Effector memory CD8-positive, alpha-beta T cell (primary cell): Measurements from ENCODE around the gene GTPBP6.
"Not testable (repeated sequence)": the region's sequence is repeated elsewhere in the genome, so short reads cannot be mapped to it uniquely, and the experiment has no call there.

Experiments
- ATAC-seq: fragments of 150-1000 bp; cut with Tn5 transposase; replicated peaks from 2 replicates; pipeline ENCODE4 v1.10.0; 2021; ENCODE audit warnings: mild to moderate bottlenecking, moderate library complexity
- DNase-seq, 3 experiments: peaks; one replicate each; pipeline ENCODE4 v3.0.0; 2021
- H3K27ac Mint-ChIP-seq, 2 donors: one replicate each; pipeline ENCODE4 v1.8.0; 2022; ENCODE audit warnings: mild to moderate bottlenecking in 2 of 2, mixed read lengths in 2 of 2, moderate library complexity in 2 of 2
- H3K27me3 Mint-ChIP-seq, 2 donors: one replicate each; pipeline ENCODE4 v1.8.0; 2022; ENCODE audit warnings: mixed read lengths in 2 of 2
- H3K36me3 Mint-ChIP-seq: one replicate; pipeline ENCODE4 v1.8.0; 2022; ENCODE audit warnings: mild to moderate bottlenecking, moderate library complexity, mixed read lengths; ENCODE audit not compliant: insufficient read depth
- H3K4me1 Mint-ChIP-seq, 2 donors: one replicate each; pipeline ENCODE4 v1.8.0; 2022; ENCODE audit warnings: low read depth in 2 of 2, mixed read lengths in 2 of 2
- H3K4me3 Mint-ChIP-seq, 2 donors: one replicate each; pipeline ENCODE4 v1.8.0; 2022; ENCODE audit warnings: mild to moderate bottlenecking in 2 of 2, mixed read lengths in 2 of 2, moderate library complexity in 2 of 2
- H3K9me3 Mint-ChIP-seq, 2 donors: one replicate each; pipeline ENCODE4 v1.8.0; 2022; ENCODE audit warnings: mixed read lengths in 2 of 2

GTPBP6 gene

DNA sequence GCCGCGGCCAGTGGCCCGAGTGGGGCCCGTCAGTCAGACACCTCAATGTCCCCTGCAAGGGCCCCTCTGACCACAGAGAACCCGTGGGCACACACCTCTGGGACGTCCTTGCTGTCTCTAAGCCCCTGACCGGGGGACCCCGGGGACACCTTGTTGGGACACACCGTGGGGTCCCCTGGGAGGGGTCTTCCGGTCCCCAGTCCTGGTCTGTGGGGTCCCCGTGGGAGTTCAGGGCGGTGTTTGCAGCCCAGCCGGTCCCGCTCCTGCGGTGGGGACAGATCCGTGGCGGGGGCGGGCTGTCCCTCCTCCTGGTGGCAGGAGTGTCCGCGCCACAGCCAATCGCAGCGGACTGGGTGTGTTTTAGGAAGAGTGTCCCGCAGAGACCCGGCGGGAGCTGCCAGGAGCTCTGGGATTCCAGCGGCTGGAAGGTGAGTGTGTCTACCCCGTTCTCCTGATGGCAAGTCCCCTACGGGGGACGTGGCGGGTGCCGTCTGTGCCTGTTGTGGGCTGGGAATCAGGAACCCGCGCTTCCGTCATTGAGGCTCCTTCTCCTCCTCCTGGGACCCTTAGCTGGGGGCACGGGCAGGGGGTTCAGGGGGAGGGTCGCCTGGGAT, 42.5 kb downstream of the GTPBP6 start:
- peak; percentile 25 to 40 (median 27) for DNase-seq
- H3K4me3 Mint-ChIP-seq, result peak overlapping the region; percentile 86
- no peaks in the 10 kb centered on the region for H3K27me3 Mint-ChIP-seq
- H3K4me1 Mint-ChIP-seq, result peaks cover 7% of the 10 kb centered on the region in 2 donors
- ATAC-seq, result peak; percentile 90
- no peaks in the 10 kb centered on the region for H3K9me3 Mint-ChIP-seq
- peak overlapping the region; percentile 55 to 74 for H3K27ac Mint-ChIP-seq
- H3K36me3 Mint-ChIP-seq, result peaks cover 6% of the 10 kb centered on the region

- no peak for DNase-seq
- Mint-ChIP-seq H3K27me3 (no peaks in the 10 kb centered on the region), H3K36me3 (peaks cover 6% of the 10 kb centered on the region), H3K27ac (peak overlapping the region in 1 of 2 donors; percentile 71), H3K9me3 (no peaks in the 10 kb centered on the region), H3K4me1 (peaks cover 7% of the 10 kb centered on the region in 2 donors), H3K4me3 (peak overlapping the region; percentile 86)
- peak; percentile 16 for ATAC-seq
Measured at GRCh38 chrX:275476-275966, 43.1 kb downstream of the GTPBP6 start.

- no peaks in the 10 kb centered on the region for H3K27me3 Mint-ChIP-seq
- peaks cover 6% of the 10 kb centered on the region for H3K36me3 Mint-ChIP-seq
- peak overlapping the region in 1 of 2 donors; percentile 71 for H3K27ac Mint-ChIP-seq
- DNase-seq, result no peak
- H3K9me3 Mint-ChIP-seq, result no peaks in the 10 kb centered on the region
- H3K4me3 Mint-ChIP-seq, result peak overlapping the region; percentile 86
- H3K4me1 Mint-ChIP-seq, result peaks cover 7% of the 10 kb centered on the region in 2 donors
- ATAC-seq, result no peak
Measured at GRCh38 chrX:274904-275475, 43.6 kb downstream of the GTPBP6 start.

DNA sequence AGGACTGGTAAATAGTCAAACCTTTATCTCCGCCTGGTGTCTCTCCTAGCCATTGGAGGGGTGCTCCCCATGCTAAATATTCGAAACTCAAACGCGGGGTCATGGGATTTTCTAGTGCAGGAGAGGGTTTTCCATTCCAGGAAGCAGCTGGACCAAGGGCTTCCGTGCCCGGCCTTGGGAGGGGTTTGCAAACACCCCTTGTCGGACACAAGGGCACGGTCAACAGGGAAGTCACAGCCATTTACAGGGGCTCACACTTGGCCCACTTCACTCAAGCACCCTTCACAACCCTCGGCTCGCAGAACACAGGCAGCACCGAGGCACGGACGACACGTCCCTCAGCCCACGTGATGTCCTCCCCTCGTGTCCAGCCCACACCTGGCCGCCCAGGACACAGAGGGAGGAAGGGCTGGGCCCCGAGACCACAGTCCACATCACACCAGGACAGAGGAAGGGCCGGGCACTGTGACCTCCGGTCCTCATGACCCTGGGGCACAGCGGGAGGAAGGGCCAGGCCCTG, 47.7 kb downstream of the GTPBP6 start:
- Mint-ChIP-seq H3K4me3 (no peak overlapping the region), H3K27me3 (no peaks in the 10 kb centered on the region), H3K9me3 (no peaks in the 10 kb centered on the region), H3K4me1 (peaks cover 0 to 3% of the 10 kb centered on the region in 2 donors), H3K27ac (peak overlapping the region in 1 of 2 donors; percentile 69), H3K36me3 (no peaks in the 10 kb centered on the region)
- no peak for DNase-seq
- ATAC-seq, result no peak

DNA sequence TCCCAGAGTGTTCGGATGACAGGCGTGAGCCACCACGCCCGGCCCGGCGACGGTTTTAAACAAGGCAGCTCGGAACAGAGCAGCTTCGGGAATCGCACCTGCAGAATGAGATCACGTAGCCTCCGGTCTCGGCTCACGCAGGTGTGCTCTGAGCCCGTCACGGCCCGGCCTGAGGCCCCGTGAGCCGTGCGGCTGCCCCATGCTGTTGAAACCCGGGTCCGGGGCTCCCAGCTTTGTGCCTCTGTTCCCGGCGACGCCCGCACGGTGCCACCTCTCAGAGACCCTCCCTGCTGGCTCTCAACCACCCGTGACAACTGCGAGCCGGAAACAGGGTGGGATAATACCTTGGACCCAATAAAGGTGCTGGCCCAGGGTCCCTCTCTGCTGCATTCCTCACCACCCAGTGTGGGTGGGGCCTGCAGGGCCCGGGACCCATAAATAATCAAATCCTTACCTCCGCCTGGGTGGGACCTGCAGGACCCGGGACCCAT, 50.8 kb downstream of the GTPBP6 start:
- H3K27ac Mint-ChIP-seq, result no peak overlapping the region
- DNase-seq (no peak), ATAC-seq (no peak)
- H3K27me3 Mint-ChIP-seq, result no peaks in the 10 kb centered on the region
- no peak overlapping the region for H3K4me3 Mint-ChIP-seq
- H3K36me3 Mint-ChIP-seq, result no peaks in the 10 kb centered on the region
- H3K9me3 Mint-ChIP-seq, result no peaks in the 10 kb centered on the region
- no peaks in the 10 kb centered on the region for H3K4me1 Mint-ChIP-seq

DNA sequence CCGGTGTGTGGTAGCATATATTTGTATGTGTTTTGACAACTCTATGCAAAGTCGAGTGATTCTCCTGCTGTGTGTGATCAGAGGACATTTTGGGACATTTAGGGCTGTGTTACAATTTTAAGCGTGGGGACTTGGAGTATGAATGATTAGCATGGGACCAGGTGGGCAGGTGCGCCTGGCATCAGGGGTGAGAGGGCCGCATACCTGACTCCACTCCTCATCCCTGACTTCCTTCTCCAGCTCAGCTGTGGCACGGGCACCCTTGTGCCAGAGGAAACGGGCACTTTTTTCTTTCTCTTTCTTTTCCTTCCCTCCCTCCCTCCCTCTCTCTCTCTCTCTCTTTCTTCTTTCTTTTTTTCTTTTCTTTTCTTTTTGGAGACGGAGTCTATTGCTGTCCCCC, 53.1 kb downstream of the GTPBP6 start:
- H3K4me3 Mint-ChIP-seq, result no peak overlapping the region
- no peak for ATAC-seq
- H3K27me3 Mint-ChIP-seq, result no peaks in the 10 kb centered on the region
- no peaks in the 10 kb centered on the region for H3K4me1 Mint-ChIP-seq
- H3K36me3 Mint-ChIP-seq, result no peaks in the 10 kb centered on the region
- no peak for DNase-seq
- no peaks in the 10 kb centered on the region for H3K9me3 Mint-ChIP-seq
- H3K27ac Mint-ChIP-seq, result no peak overlapping the region

DNA sequence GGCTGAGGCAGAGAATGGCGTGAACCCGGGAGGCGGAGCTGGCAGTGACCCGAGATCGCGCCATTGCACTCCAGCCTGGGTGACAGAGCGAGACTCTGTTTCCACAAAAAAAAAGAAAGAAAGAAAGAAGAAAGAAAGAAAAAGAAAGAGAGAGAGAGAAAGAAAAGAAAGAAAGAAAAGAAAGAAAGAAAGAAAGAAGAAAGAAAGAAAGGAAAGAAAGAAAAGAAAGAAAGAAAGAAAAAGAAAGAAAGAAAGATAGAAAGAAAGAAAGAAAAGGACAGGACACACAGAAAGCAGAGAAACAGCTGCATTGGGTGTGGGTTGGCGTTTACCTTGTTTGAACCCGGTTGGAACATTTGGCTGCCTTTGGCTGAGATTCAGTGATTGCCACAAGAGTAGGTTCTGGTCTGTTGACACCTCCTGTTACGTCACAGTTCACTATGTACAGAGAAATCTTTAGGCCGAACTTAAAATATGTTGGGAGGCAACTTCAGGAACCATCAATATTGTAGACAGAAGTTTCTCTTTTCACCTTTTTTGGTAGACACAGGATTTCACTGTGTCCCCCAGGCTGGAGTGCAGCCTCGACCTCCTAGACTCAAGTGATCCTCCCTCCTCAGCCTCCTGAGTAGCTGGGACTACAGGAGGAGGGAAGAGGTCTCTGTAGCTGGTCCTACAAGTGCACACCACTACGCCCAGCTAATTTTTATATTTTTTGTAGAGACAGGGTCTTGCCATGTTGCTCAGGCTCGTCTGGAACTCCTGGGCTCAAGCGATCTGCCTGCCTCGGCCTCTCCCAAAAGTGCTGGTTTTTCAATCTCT, 53.8 kb downstream of the GTPBP6 start:
- ATAC-seq (no peak), DNase-seq (no peak)
- Mint-ChIP-seq H3K4me1 (peaks cover 2% of the 10 kb centered on the region in 2 donors), H3K4me3 (no peak overlapping the region), H3K9me3 (no peaks in the 10 kb centered on the region), H3K36me3 (no peaks in the 10 kb centered on the region), H3K27me3 (no peaks in the 10 kb centered on the region), H3K27ac (no peak overlapping the region)

DNA sequence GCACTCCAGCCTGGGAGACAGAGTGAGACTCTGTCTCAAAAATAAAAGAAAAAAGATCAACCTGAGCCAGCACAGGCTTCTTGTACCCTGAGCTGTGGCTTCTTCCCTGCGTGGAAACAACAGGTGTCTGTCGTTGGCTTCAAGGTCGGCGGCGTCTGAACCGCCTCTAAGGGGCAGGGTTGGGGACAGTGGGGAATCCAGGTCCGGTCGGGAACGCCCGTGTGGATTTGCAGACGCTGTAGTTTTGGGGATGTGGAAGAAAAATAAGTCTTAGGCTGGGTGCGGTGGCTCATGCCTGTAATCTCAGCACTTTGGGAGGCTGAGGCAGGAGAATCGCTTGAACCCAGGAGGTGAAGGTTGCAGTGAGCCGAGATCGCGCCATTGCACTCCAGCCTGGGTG, 54.6 kb downstream of the GTPBP6 start:
- H3K4me3 Mint-ChIP-seq, H3K4me1 Mint-ChIP-seq, ATAC-seq, DNase-seq, H3K9me3 Mint-ChIP-seq, H3K27me3 Mint-ChIP-seq, H3K27ac Mint-ChIP-seq, H3K36me3 Mint-ChIP-seq: not testable (repeated sequence)

GRCh38 chrX:262381-262909, 56.2 kb downstream of the GTPBP6 start:
- no peaks in the 10 kb centered on the region for H3K36me3 Mint-ChIP-seq
- no peaks in the 10 kb centered on the region for H3K9me3 Mint-ChIP-seq
- H3K27ac Mint-ChIP-seq, result peak overlapping the region in 1 of 2 donors; percentile 39
- no peak for ATAC-seq
- DNase-seq, result no peak
- no peak overlapping the region for H3K4me3 Mint-ChIP-seq
- peaks cover 3% of the 10 kb centered on the region in 2 donors for H3K4me1 Mint-ChIP-seq
- no peaks in the 10 kb centered on the region for H3K27me3 Mint-ChIP-seq

GRCh38 chrX:261919-262352, 56.7 kb downstream of the GTPBP6 start:
- H3K9me3 Mint-ChIP-seq, result no peaks in the 10 kb centered on the region
- peaks cover 3% of the 10 kb centered on the region in 2 donors for H3K4me1 Mint-ChIP-seq
- no peak for ATAC-seq
- H3K4me3 Mint-ChIP-seq, result no peak overlapping the region
- no peaks in the 10 kb centered on the region for H3K36me3 Mint-ChIP-seq
- H3K27me3 Mint-ChIP-seq, result no peaks in the 10 kb centered on the region
- DNase-seq, result no peak
- peak overlapping the region in 1 of 2 donors; percentile 39 for H3K27ac Mint-ChIP-seq

DNA sequence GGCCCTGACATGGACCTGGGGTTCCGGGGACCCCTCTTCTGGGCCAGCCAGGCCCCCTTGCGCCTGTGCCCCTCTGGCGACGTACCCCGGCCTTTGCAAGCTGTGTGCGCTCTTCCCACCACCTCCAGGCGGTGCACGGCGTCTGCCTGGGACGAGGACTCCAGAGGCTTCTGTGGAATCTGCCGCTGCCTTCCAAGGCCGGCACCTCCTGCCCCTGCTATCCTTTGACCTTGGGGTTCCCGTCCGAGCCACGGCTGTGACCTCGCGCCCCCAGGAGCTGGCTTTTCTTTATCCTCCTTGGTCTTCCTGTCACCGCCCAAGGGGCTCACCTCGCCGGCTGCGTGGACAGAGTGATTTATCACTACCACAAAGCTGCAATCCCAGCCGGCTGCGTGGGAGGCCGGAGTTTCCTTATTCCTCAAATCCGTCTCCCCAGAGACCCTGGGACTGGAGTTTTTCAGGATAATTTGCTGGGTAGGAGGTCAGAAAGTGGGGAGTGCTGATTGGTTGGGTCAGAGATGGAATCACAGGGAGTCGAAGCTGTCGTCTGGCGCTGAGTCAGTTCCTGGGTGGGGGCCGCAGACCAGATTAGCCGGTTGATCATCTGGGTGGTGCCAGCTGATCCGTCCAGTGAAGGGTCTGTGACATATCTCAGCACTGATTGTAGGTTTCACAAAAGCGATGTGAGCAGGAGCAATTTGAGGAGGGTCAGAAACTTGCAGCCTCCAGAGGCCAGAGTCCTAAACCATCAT, 57.3 kb downstream of the GTPBP6 start:
- Mint-ChIP-seq H3K27ac (peak overlapping the region in 1 of 2 donors; percentile 39), H3K4me3 (no peak overlapping the region), H3K36me3 (no peaks in the 10 kb centered on the region), H3K27me3 (no peaks in the 10 kb centered on the region), H3K4me1 (peaks cover 3% of the 10 kb centered on the region in 2 donors), H3K9me3 (no peaks in the 10 kb centered on the region)
- DNase-seq (no peak), ATAC-seq (no peak)

DNA sequence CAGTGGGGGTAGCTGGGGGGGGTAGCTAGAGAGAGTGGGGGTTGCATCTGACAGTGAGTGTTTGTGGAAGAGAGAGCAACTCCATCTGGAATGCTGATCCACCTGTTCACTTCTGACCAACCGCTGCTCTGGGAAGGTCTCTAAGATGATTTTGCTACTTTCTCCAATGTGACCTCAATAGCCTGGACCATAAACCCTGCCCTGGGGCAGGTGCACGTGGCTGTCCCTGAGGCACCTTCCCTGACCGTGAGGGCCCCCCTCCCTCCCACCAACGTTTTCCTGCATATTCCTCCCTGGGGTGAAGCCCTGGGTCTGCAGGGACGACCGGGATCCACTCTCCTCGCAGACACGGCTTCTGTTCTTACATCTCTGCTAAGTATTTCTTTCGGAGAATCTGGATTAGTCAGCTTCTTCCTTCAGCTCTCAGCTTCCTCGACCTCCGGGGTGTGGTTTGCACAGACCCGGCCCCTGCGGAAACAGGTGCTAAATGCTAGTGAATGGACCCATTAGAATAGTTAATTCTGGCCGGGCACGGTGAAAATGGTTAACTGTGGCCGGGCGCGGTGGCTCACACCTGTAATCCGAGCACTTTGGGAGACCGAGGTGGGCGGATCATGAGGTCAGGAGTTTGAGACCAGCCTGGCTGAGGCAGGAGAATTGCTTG, 58.8 kb downstream of the GTPBP6 start:
- peak overlapping the region; percentile 54 to 60 for H3K4me3 Mint-ChIP-seq
- DNase-seq (no peak), ATAC-seq (no peak)
- H3K4me1 Mint-ChIP-seq, result peaks cover 3% of the 10 kb centered on the region in 2 donors
- H3K27ac Mint-ChIP-seq, result peak overlapping the region in 1 of 2 donors; percentile 60
- H3K27me3 Mint-ChIP-seq, result no peaks in the 10 kb centered on the region
- H3K36me3 Mint-ChIP-seq, result no peaks in the 10 kb centered on the region
- no peaks in the 10 kb centered on the region for H3K9me3 Mint-ChIP-seq
